HG02571 (cell line): ENCODE data around the gene CDRT15.
"Not testable (repeated sequence)": the region's sequence is repeated elsewhere in the genome, so short reads cannot be mapped to it uniquely, and the experiment has no call there.

ENCODE experiments used
- ATAC-seq: cut with Tn5 transposase; IDR thresholded peaks from one replicate; pipeline ENCODE4 v1.9.1; 2021; ENCODE audit warnings: mild to moderate bottlenecking, moderate library complexity; ENCODE audit not compliant: unreplicated experiment

Gene CDRT15

GRCh38 chr17:14236762-14237161 lies at the start of gene CDRT15:
Gene CDRT15, minus strand, starts transcription at chr17:14236862. Its CDS starts 29 bp downstream, at chr17:14236833.
- not testable (repeated sequence) for ATAC-seq

GRCh38 chr17:14282726-14283125 lies 46.1 kb upstream of the CDRT15 start:
- ATAC-seq = no peak

GRCh38 chr17:14281530-14281929 lies 44.9 kb upstream of the CDRT15 start:
- no peak for ATAC-seq

DNA sequence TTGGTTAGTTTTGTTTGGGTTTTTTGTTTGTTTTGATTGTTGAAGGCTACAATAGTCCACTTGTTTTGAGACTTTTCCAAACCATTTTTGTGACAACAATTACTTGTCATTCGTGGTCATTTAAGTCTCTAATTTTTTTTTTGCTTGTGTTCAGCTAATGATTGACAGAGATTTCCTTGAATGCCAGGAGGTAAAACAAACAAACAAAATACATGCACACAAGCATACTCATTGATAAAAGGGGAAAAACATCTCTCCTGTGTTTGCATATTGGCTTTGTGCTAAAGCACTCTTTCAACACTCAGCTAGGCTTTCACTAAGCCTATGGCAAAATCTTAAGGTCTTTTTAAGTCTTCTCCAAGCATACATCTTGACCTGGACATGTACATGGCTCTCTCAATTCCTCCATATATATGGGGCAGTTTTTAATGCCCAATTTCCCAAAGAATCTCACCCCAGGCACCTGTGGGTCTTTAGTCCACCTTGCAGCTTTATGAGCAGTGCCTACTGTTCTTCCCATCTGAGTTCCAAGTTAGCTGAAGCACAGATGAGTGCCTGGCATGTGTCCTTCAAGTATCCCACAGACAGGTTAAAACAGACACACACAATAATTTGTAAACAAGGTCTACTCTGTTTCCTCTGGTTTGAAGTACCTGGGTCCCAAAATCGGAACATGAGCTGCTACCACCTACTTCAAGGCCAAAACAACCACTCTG lies 40.0 kb upstream of the CDRT15 start:
- no peak for ATAC-seq

DNA sequence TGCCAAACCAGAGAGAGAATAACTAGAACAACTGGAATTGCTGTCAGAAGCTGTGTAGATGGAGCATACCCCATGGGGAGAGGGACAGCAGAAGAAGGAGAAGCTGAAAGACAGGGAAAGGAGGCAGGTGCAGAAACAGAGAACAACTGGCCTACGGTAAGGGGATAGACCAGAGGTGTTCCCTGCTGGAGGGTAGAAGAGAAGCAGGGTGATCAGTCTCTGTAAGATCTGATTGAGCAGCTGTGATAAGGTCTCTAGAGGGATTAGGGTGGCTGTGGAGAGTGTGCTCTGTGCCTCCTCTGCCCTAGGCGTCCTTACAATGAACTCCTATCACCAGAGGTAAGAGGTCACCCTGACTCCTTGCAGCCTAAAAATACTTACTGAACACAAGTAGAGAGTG lies 33.8 kb upstream of the CDRT15 start:
- ATAC-seq = no peak

DNA sequence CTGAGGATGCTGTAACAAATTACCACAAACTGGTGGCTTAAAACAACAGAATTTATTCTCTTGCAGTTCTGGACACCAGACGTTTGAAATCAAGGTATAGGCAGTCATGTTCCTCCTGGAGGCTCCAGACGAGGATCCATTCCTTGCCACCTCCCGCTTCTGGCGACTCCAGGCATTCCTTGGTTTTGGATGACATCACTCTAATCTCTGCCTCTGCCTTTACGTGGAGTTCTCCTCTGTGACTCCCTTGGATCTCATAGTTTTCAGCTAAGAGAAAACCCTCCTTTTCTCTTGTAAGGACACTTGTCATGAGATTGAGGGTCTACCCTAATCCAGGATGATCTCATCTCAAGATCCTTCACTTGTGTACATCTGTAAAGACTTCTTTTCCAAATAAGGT lies 32.8 kb upstream of the CDRT15 start:
- no peak for ATAC-seq

GRCh38 chr17:14268264-14268663 lies 31.6 kb upstream of the CDRT15 start:
- no peak for ATAC-seq

DNA sequence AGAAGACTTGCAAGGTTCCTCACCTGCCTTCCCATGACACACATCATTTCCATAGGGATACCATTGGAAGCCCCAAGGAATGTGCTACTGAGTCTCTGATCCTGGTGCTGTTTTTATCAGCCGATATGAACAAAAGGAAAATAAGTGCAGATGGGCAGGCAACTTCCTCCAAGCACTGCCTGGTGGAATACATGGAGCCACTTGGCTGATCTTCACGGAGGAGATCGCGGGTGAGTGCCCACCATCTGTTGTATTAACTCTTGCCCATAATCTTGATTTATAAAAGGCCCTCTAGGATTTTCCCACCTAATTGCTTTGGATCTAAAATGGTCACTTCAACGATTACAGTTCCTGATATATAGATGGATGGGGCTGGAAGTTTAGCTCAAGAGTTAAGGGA lies 24.7 kb upstream of the CDRT15 start:
- ATAC-seq = no peak

GRCh38 chr17:14245629-14246028 lies 9.0 kb upstream of the CDRT15 start:
- no peak for ATAC-seq

DNA sequence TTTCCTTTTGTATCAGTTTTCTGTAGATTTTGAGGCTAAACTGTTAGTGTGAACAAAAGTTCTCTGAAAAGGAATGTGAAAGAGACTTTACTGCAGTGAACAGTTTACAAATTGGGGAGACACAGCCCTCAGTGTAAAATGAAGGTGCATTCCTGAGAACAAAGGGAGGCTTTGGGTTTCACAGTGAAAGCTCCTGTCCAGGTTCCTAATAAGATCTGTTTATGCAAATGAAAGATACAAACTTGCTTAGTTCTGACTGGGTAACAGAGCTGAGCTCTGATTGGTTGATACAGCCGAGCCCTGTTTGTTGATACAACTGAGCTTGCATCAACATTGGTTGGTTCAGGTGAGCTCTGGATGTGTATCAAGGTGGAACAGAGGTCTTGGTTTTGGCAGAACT lies 8.3 kb upstream of the CDRT15 start:
- ATAC-seq = no peak

DNA sequence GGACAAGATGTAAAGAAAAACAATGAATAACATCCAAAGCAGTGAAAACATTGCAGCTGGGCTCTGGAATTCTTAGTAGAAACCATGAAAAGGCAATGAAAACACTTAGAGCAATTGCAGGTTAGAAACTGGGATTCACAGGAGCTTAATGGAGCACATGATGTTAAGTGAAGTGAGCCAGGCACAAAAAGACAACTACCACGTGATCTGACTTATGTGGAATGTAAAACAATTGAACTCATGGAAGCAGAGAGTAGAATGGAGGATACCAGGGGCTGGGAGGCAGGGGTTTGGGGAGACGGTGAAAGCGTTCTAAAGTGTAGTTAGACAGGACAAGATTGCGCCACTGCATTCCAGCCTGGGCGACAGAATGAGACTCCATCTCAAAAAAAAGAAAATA lies 2.6 kb upstream of the CDRT15 start:
- not testable (repeated sequence) for ATAC-seq

GRCh38 chr17:14236032-14236431 lies 630 bp downstream of the CDRT15 start:
- ATAC-seq = not testable (repeated sequence)

DNA sequence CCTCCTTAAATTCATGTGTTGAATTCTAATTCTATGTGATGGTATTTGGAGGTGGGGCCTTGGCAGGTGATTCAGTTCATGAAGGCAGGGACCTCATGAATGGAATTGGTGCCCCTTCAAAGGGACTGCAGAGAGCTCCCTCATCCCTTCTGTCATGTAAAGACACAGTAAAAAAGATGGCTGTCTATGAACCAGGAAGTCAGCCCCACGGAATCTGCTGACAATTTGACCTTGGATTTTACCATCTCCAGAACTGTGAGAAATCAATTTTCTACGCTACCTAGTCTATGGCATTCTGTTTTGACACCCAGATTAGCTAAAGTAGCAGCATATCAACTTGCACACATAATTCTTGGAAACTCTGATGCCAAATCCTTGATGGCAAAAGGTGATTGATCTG lies 1.6 kb downstream of the CDRT15 start:
- ATAC-seq = not testable (repeated sequence)

DNA sequence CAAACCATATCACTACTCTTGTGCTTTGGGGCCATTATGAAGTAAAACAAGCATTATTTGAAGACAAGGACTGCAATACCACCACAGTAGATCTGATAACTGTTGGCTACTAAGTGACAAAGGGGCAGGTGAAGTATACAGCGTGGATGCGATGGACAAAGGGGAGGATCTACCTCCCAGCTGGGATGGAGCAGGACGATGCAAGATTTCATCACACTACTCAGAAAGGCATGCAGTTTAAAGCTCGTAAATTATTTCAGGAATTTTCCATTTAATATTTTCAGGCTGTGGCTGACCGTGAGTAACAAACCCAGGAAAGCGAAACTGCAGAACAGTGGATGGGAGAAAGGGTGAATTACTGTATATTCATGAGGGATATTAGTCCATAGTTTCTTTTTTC lies 5.5 kb downstream of the CDRT15 start:
- ATAC-seq = not testable (repeated sequence)

GRCh38 chr17:14228903-14229302 lies 7.8 kb downstream of the CDRT15 start:
- ATAC-seq = no peak

DNA sequence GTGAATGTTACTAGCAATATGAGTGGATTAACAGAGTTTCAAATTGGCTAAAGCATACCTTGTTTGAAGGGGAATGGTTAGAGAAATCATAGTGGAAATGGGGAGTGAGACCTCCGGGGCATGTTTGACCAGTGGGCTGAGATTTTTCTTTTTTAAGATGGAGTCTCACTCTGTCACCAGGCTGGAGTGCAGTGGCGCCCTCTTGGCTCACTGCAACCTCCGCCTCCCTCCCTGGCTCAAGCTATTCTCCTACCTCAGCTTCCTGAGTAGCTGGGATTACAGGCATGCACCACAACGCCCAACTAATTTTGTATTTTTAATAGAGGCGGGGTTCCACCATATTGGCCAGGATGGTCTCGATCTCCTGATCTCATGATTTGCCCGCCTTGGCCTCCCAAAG lies 9.6 kb downstream of the CDRT15 start:
- ATAC-seq = no peak

- ATAC-seq = no peak
Observed at GRCh38 chr17:14225254-14225980, 11.2 kb downstream of the CDRT15 start.

- no peak for ATAC-seq
Observed at GRCh38 chr17:14222611-14223010, 14.1 kb downstream of the CDRT15 start.

GRCh38 chr17:14214271-14214670 lies 22.4 kb downstream of the CDRT15 start:
- ATAC-seq = no peak

DNA sequence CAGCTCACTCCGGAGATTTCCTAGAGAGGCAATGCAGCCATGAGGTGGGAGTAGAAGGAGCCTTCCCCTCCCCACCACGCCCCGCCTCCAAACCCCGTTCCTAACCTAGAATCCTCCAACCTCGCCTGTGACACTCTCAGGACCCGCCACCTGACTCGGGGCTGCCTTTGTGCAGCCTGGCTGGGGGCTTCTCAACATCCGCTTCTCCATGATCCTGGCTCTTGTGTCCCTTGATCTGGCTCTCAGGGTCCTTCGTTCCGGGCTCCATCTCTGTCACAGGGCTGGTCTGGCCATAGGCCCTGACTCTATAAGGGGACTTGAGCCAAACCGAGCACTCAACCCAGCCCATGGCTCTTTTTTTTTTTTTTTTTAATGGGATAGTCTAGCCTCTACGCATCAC lies 24.3 kb downstream of the CDRT15 start:
- no peak for ATAC-seq

DNA sequence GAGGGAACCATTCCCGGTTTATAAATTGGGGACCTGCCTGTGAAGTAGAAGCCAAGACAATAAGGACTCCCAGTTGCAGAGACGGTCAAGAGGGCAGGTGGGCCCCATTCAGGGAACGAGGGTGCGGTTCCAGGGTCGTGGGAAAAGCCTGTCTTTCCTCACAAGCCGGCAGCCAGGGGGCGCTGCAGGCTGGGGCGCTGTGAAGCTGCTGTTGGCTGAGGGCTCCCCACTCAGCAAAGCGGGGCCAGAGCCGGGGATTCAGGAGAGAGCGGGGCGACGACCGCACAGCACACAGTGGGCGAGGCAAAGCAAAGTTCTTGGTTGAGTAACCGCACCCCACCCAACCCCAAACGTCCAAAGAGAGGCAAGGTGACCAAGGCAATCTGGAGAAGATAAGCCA lies 24.9 kb downstream of the CDRT15 start:
- no peak for ATAC-seq

DNA sequence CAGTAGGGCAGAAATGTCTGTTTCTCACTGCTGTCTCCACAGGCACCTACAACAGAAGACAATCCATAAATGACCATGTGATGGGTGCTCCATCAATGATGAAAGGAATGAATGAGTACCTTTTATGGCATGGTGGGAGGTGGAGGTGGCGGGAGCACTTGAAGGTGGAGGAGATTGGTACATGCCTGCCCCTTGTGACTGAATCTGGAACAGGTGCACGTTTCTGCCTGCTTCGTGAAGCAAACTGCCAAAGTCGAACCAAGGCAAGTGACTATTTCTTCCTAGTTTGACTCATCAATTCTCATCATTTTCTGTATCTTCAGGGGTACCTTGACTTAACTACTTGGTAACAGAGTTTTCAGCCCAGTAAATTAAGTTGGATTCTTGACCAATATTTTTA lies 25.4 kb downstream of the CDRT15 start:
- ATAC-seq = no peak
